Right renal cortex interstitium (tissue), 3 donors: ENCODE data around the gene OR1S1. TPM values are rescaled to one million over a fixed set of nuclear protein-coding genes. Genes with fewer than 3 reads are reported as not detected.
"Not testable (repeated sequence)": the region's sequence is repeated elsewhere in the genome, so short reads cannot be mapped to it uniquely, and the experiment has no call there.

Experiments used
- DNase-seq, 3 donors: peaks; one replicate each; pipeline ENCODE4 v3.0.0-alpha.2; 2013; ENCODE audit warnings: low read depth in 3 of 3, low spot score in 2 of 3
- polyA plus RNA-seq, 3 donors: library from polyadenylated mRNA; unstranded; fragments of 120-200 nt; gene quantifications; one replicate each; pipeline ENCODE4 v1.2.1, GENCODE V29; 2013; ENCODE audit not compliant: insufficient read length in 3 of 3

OR1S1 gene
- polyA plus RNA-seq, result not detected

DNA sequence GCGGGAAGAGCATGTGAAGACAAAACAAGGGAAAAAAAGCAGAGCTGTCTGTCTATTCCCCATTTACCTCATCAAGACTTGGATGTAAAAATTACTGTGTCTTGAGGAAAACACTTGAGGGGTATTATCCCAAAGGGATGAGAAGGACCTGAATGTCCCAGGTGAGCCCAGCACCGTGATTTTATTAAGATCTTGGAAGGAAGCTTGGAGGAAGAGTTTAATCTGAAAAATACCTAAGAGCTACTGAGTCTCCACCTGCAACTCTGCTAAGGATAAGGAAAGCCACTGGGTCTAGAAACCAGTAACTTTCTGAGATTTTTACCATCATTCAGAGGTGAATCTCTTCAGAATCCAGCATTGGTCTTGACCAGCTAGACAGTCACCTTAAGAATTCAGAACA is at the start of gene OR1S1:
Gene OR1S1, plus strand, starts transcription at position 301 of the 400 bp plus-strand sequence.
- not testable (repeated sequence) for DNase-seq

GRCh38 chr11:58164389-58164788 is 48.1 kb upstream of the OR1S1 start:
- no peak for DNase-seq

- no peak for DNase-seq
Measured at GRCh38 chr11:58164990-58165389, 47.5 kb upstream of the OR1S1 start.

- no peak for DNase-seq
Measured at GRCh38 chr11:58165504-58166106, 46.9 kb upstream of the OR1S1 start.

DNA sequence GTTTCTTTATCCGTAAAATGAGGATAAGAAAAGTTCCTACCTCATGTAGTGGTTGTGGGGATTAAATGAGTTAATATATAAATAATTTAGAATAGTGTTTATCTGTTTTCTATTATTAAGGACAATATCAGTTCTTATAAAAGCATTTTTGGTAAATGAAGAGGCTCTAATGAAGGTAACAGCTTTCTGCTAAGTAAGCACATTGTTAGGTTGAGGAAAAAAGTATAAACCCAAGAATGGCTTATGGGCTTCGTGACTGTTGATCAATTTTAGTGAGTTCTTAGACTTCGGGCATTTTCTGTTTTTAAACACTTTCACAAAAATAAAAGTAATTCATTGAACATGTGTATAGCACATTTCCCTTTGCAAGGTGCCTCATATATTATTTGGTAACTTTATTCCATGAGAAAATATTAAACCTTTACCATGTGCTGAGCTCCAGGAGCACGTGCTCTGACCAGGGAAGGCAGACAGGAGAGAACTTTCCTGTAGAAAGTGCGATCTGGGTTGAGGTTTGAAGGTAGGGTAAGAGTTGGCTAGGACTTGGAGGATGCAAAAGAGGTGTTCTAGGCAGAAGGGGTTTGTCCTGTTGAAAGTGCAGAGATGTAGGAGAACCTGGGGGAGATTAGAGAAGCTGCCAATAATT is 35.0 kb upstream of the OR1S1 start:
- DNase-seq, result no peak

DNA sequence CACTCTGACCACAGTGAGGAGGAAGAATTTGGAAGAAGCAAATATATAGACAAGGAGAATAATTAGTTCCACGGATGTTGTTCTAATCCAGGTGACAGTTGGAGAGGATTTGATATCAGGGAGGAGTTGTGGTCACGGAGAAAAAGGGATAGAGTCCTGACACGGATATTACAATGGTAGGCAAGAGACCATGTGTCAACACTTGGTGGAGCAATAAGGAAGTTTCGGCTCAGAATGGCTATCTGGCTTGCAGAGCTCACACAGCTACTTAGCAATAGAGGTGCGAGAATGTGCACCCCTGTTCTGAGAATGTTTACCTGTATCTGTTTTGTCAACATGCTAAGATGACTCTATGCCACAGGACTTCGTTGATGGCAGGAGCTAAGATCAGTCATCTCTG is 34.1 kb upstream of the OR1S1 start:
- DNase-seq, result no peak

GRCh38 chr11:58179648-58180047 is 32.9 kb upstream of the OR1S1 start:
- no peak for DNase-seq

GRCh38 chr11:58186938-58187337 is 25.6 kb upstream of the OR1S1 start:
- DNase-seq, result no peak

DNA sequence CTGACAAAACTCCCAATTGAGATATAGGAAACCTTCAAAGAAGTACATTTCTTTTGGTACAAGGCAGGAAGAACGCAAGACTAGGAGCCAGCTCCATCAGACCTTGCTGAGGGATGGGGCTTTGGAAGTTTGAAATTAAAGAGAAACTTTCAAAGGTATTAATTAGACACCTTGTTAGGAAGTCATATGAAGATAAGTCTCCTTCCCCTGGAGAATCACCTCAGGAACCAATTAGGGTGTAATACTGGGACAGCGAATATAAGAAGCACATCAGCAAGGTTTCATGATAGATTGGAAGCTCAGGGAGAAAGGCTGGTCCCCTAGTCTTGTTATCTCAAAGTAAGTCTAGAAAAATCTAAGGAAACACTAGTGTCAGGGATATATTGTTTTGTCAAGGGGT is 23.8 kb upstream of the OR1S1 start, which contains the start of gene OR9Q2:
Gene OR9Q2, plus strand, starts transcription at position 301 of the 400 bp plus-strand sequence. CDS start 1,421 bp downstream, outside the sequence.
- no peak for DNase-seq

DNA sequence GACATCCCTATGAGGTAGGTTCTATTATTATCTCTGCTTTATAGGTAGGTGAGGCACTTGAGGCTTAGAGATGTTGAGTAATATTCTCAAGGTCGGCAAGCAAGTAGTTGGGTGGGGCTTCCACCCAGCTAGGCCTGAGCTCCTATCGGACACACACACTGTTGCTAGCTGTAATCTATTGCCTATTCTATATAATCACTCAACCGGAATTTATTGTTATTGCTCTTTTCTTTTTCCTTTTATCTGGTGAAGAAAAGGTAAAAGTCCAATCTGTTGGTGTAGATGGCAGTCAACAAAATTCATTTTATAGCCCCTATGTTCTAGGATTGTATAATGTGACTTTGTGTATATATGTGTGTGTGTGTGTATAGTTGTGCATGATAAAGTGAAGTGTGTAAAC is 20.3 kb upstream of the OR1S1 start:
- no peak for DNase-seq

- no peak for DNase-seq
Measured at GRCh38 chr11:58193391-58193790, 19.1 kb upstream of the OR1S1 start.

DNA sequence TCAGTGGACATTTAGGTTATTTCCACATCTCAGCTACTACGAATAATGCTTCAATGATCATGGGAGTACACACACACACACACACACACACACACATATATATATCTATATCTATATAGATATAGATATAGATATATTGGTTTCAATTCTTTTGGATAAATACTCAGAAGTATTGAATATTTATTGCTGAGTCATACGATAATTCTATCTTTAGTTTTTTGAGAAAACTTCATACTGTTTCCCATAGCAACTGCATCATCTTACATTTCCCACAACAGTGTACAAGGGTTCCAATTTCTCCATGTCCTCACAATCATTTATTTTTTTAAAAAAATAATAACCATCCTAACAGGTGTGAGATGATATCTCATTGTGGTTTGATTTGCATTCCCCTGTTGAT is 16.6 kb upstream of the OR1S1 start:
- no peak for DNase-seq

DNA sequence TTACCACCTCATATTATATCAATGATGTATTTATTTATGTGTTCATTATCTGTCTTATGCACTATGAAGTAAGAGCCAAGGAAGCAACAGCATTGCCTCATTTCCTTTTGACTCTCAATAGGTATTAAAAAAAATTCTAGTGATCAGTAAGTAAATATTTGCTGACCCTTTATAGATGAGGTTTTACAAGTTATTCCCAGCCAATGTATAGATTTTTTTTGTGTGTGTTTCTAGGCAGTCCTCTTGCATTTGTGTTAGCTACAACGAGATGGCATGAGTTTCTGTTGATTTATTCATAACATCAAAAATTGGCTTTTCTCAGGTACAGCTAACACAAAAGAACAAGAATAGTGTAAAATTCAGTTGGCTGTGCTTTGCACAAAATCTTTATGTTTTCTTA is 13.2 kb upstream of the OR1S1 start:
- no peak for DNase-seq

- no peak for DNase-seq
Measured at GRCh38 chr11:58204042-58204441, 8.5 kb upstream of the OR1S1 start, which contains the start of gene OR1S2. Gene OR1S2 (minus strand): TSS chr11:58204142. CDS start chr11:58204142, 0 bp downstream.

GRCh38 chr11:58216476-58216875 is 4.0 kb downstream of the OR1S1 start:
- no peak for DNase-seq

DNA sequence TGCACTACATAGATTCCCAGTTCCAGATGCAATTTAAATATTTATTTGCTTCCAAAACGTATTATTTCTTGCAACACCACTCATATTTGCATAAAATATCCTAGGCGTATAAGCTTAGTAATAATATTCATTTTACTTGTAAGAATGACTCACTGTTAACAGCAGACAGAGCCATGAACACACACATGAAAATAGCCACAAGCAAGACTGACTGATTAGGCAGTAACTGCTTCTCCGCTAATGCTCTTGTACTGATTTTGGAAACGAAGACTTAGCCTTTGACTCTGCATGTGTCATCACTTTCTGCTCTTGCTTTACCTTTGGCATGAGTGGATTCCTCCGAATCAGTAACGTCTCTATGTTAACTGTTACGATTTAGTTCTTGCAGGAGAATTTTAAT is 10.2 kb downstream of the OR1S1 start:
- no peak for DNase-seq

DNA sequence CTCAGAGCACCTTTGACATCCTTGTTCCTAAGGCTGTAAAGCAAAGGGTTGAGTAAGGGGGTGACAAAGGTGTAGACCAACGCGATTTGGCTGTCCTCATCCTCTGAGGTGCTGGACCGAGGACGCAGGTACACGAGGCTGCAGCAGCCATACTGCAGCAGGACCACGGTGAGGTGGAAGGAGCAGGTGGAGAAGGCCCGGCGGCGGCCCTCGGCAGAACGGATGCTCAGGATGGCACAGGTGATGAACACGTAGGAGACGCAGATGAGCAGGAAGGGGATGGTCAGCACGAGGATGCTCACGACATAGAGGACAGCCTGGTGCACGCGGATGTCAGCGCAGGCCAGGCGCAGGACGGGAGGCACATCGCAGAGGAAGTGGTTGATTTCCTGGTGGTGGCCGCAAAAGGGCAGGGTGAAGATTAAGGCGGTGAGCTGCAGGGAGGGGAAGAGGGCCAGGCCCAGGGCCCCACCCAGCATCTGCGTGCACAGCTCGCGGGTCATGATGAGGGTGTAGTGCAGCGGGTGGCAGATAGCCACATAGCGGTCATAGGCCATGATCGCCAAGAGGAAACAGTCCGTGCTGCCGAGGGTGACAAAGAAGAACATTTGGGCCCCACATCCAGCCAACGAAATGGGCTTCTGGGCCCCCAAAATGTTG is 15.6 kb downstream of the OR1S1 start:
- no peak for DNase-seq

DNA sequence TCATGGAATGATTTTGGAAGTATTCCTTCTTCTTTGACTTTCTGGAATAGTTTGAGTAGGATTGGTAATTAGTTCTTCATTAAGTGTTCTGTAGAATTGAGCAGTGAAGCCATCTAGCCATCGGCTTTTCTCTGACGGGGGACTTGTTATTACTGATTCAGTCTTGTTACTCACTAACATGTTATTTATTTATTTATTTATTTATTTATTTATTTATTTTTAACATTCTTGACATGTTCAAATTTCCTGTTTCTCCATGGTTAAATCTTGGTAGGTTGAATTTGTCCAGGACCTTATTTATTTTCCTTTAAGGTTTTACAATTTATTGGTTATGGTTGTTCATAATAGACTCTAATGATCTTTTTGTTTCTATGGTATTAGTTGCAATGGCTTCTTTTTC is 31.4 kb downstream of the OR1S1 start:
- no peak for DNase-seq

DNA sequence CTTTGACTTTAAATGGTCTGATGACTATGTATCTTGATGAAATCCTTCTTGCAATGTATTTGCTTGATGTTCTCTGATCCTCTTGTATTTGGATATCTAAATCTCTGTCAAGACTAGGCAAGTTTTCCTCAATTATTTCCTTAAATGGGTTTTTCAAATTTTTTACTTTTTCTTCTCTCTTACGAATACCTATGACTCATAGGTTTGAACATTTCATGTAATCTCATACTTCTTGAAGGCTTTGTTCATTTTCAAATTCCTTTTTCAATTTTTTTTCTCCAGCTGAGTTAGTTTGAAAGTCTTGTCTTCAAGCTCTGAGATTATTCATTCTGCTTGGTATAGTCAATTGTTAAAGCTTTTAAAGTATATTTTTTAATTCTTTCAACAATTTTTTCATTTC is 42.4 kb downstream of the OR1S1 start:
- DNase-seq, result no peak

DNA sequence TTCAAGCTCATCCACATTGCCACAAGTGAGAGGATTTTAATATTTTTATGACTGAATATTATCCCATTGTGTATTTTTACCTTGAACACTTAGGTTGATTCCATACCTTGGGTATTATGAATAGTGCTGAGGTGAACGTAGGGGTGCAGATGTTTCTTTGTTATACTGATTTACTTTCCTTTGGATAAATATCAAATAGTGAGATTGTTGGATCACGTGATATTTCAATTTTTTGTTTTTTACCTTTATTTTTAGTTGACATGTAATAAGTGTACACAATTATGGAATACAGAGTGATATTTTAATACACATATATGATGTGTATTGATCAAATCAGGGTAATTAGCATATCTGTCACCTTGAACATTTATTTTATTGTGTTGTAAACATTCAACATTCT is 47.5 kb downstream of the OR1S1 start:
- DNase-seq, result no peak
